SH-SY5Y (cell line): ENCODE results near the gene BOLL.

Source experiments
- GATA2 ChIP-seq: IDR thresholded peaks from 2 replicates; pipeline ENCODE4 v1.6.1; 2011; ENCODE audit warnings: mild to moderate bottlenecking, low read depth, low read length
- GATA3 ChIP-seq: IDR thresholded peaks from 2 replicates; pipeline ENCODE4 v1.6.1; 2011; ENCODE audit warnings: low read depth, mild to moderate bottlenecking, low read length, moderate library complexity

GRCh38 chr2:197798187-197798586 lies 13.1 kb upstream of the BOLL start:
- TF ChIP-seq GATA2 (no peak), GATA3 (no peak)
